Fibroblast of pulmonary artery (primary cell): ENCODE results near the gene RBM22.

ENCODE experiments used
- DNase-seq: peaks from one replicate; pipeline ENCODE4 v3.0.0-alpha.2; 2010; ENCODE audit warnings: low read depth
- H3K4me3 ChIP-seq: replicated peaks from 2 replicates; pipeline ENCODE4 v1.5.1; 2011; ENCODE audit warnings: low read depth, mild to moderate bottlenecking, control low read depth, low read length, moderate library complexity
- TF ChIP-seq, protein P1 (sequence below): IDR thresholded peaks from 2 replicates; pipeline ENCODE4 v1.5.1; 2011; ENCODE audit warnings: mild to moderate bottlenecking, control low read depth, low read length, inconsistent platforms; ENCODE audit errors: missing control alignments

RBM22 gene

DNA sequence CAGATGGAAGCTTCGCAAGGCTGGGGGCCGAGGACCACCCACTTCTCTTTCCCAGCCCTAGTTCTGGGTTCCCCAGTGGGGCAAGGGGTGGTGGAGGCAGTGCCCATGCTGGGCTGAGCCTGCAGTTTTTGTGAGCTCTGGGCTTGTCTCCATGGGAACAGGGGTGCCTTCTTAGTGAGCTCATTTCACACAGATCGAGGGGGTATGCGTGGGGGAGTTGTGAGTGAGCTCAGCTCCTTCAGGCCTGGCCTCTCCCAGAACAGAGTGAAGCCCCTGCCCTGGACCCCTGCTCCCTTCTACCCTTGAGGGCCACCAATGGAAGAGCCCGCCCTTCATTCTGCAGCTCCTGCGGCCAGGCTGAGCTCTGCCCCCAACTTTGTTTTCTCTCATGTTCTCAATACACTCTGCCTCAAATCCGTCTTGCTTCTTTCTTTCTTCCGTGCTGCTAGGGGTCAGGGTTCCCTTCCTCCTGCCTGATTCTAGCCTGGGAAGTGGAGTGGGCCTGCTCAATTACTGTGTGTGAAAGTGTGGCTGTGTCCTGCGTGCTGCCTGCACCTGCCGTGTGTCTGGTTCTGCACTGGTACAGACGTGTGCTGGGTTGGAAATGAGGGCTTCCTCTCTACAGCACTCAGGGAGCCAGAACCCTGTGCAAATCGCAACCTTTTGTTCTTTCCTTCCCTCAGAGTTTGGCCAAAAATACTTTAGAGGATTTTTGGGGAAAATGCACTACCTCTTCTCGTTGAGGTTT lies 48.8 kb downstream of the RBM22 start:
- TF ChIP-seq, protein P1, sequence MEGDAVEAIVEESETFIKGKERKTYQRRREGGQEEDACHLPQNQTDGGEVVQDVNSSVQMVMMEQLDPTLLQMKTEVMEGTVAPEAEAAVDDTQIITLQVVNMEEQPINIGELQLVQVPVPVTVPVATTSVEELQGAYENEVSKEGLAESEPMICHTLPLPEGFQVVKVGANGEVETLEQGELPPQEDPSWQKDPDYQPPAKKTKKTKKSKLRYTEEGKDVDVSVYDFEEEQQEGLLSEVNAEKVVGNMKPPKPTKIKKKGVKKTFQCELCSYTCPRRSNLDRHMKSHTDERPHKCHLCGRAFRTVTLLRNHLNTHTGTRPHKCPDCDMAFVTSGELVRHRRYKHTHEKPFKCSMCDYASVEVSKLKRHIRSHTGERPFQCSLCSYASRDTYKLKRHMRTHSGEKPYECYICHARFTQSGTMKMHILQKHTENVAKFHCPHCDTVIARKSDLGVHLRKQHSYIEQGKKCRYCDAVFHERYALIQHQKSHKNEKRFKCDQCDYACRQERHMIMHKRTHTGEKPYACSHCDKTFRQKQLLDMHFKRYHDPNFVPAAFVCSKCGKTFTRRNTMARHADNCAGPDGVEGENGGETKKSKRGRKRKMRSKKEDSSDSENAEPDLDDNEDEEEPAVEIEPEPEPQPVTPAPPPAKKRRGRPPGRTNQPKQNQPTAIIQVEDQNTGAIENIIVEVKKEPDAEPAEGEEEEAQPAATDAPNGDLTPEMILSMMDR, result no peak
- no peak overlapping the region for H3K4me3 ChIP-seq
- no peak for DNase-seq

DNA sequence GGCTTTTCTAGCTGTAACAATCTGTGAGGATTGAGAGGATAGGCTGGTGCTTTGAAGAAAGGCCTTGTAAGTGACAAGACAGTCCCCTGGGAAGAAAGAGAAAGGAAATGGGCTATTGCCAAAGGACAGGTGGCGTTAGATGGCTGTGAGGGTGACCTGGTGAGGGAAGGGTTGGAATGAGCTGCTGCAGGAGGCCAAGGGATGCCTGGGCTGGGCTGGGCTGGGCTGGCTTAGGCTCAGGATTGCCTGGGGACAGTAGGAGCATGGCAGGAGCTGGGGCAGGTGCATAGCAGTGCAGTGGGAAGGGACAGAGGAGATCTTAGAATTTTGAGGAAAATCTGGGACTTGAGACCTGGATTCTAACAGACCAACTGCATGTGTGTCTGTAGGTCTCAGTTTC lies 49.5 kb downstream of the RBM22 start:
- no peak overlapping the region for H3K4me3 ChIP-seq
- TF ChIP-seq, protein P1, result no peak
- DNase-seq, result no peak

DNA sequence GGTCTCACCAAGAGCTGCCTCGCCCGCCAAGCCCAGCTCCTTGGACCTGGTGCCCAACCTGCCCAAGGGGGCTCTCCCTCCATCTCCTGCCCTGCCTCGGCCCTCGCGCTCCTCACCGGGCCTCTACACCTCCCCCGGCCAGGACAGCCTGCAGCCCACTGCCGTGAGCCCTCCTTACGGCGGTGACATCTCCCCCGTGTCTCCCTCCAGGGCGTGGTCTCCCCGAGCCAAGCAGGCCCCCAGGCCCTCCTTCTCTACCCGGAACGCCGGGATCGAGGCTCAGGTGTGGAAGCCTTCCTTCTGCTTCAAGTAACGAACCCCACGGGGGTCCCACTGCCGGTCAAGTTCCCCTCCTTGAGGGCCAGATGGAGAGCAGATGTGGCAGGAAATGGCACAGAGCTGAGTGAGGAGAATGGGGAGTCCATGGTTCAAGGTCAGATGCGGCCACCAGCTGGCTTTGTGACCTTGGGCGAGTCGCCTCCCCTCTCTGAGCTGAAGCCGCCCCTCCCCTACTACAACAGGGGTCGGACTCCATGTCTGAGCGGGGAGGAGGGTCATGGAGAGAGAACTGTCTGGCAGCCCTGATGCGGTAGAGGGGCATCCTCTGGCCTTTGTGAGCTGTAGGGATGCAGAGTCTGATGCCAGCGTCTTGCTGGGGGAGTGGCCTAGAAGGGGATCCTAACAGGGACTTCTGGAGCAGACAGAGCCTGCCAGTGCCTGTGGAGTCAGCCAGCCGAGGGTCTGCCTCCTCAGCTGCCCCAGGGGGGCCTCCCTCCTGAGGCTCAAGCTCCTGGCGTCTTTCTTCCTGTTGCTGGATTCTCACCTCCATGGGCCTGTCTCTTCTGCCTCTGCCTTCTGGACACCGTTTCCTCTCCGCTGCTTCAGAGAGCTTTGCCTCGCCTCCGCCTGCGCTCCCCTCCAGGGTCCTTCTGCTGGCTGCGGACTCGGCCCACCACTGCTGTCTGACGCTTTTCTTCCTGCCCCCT lies 50.5 kb downstream of the RBM22 start:
- no peak overlapping the region for H3K4me3 ChIP-seq
- TF ChIP-seq, protein P1, result no peak
- no peak for DNase-seq

DNA sequence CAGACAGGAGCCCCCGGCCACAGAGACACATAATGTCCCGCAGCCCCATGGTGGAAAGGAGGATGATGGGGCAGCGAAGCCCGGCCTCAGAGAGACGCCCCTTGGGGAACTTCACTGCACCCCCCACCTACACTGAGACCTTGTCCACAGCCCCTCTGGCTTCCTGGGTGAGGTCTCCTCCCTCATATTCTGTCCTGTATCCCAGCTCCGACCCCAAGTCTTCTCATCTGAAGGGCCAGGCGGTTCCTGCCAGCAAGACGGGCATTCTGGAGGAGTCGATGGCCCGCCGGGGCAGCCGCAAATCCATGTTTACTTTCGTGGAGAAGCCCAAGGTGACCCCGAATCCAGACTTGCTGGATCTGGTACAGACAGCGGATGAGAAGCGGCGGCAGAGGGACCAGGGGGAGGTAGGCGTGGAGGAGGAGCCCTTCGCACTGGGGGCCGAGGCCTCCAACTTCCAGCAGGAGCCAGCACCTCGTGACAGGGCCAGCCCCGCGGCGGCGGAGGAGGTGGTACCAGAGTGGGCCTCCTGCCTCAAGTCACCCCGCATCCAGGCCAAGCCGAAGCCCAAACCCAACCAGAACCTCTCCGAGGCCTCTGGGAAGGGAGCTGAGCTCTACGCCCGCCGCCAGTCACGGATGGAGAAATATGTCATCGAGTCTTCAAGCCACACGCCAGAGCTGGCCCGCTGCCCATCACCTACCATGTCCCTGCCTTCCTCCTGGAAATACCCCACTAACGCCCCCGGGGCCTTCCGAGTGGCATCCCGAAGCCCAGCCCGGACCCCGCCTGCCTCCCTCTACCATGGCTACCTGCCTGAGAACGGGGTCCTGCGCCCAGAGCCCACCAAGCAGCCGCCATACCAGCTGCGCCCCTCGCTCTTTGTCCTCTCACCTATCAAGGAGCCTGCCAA lies 51.5 kb downstream of the RBM22 start:
- no peak for DNase-seq
- TF ChIP-seq, protein P1, result no peak
- H3K4me3 ChIP-seq, result no peak overlapping the region

DNA sequence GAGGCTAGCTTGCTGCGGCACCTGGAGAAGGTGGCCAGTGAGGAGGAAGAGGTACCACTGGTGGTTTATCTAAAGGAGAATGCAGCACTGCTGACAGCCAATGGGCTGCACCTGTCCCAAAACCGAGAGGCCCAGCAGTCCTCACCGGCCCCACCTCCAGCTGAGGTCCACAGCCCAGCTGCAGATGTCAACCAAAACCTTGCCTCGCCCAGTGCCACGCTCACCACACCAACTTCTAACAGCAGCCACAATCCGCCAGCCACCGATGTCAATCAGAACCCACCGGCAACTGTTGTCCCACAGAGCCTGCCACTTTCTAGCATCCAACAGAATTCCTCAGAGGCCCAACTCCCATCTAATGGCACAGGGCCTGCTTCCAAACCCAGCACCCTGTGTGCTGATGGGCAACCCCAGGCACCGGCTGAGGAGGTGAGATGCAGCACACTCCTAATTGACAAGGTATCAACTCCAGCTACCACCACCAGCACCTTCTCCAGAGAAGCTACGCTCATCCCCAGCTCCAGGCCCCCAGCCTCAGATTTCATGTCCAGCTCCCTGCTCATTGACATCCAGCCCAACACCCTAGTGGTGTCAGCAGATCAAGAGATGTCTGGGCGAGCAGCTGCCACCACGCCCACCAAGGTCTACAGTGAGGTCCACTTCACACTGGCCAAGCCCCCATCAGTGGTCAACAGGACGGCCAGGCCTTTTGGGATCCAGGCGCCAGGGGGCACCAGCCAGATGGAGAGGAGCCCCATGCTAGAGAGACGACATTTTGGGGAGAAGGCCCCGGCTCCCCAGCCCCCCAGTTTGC lies 52.4 kb downstream of the RBM22 start:
- no peak overlapping the region for H3K4me3 ChIP-seq
- DNase-seq, result no peak
- TF ChIP-seq, protein P1, result no peak
